ENCODE data around the gene FKBP7. TPM values are rescaled to one million over a fixed set of nuclear protein-coding genes. Genes with fewer than 3 reads are reported as not detected.

FKBP7 gene
- total and polyA plus RNA-seq, 2 of the 8 experiments (the other 6 are each of a cell fraction or from before 2014, with no cell fraction given): 3.6 to 7.0 TPM

GRCh38 chr2:178427458-178427857, 50.9 kb downstream of the FKBP7 start (continued):
- TF ChIP-seq SAP30 (IDR thresholded peaks at IDR 0.05; ENCODE audit: insufficient read depth, insufficient replicate concordance, low read length): no peak
- no peak for TF ChIP-seq TCF12 (IDR thresholded peaks at IDR 0.05; ENCODE audit: low read depth, low read length)
- TF ChIP-seq MAFK (IDR thresholded peaks at IDR 0.05; ENCODE audit: low read depth, low read length): no peak
- TF ChIP-seq, protein P1, sequence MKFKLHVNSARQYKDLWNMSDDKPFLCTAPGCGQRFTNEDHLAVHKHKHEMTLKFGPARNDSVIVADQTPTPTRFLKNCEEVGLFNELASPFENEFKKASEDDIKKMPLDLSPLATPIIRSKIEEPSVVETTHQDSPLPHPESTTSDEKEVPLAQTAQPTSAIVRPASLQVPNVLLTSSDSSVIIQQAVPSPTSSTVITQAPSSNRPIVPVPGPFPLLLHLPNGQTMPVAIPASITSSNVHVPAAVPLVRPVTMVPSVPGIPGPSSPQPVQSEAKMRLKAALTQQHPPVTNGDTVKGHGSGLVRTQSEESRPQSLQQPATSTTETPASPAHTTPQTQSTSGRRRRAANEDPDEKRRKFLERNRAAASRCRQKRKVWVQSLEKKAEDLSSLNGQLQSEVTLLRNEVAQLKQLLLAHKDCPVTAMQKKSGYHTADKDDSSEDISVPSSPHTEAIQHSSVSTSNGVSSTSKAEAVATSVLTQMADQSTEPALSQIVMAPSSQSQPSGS (IDR thresholded peaks at IDR 0.05; ENCODE audit: low read length): no peak

All from H1 (cell line).